B cell (primary cell): Measurements from ENCODE around the gene PARD6A. TPM values are rescaled to one million over a fixed set of nuclear protein-coding genes. Genes with fewer than 3 reads are reported as not detected.

Source experiments
- ATAC-seq: fragments of 200-7000 bp; cut with Tn5 transposase; one replicate; pipeline ENCODE4 v1.10.0; 2021; ENCODE audit warnings: low read depth, mild to moderate bottlenecking, moderate number of reproducible peaks, moderate library complexity
- CTCF ChIA-PET: fragments of 350-600 bp; sonication (Branson Sonifier 250); formaldehyde crosslinking; loops from one replicate; lab custom pipeline; 2021; ENCODE audit warnings: antibody characterized with exemption, inconsistent platforms; lab: Charles Lee
- POLR2A ChIA-PET: fragments of 350-600 bp; sonication (Branson Sonifier 250); formaldehyde crosslinking; loops from one replicate; lab custom pipeline; 2021; ENCODE audit warnings: antibody characterized with exemption; lab: Charles Lee
- DNase-seq: peaks from one replicate; pipeline ENCODE4 v3.0.0; 2013
- H2AFZ ChIP-seq: 2 replicates; pipeline ENCODE4 v1.6.1; 2012; ENCODE audit warnings: mild to moderate bottlenecking, low read depth, low read length; ENCODE audit not compliant: insufficient read depth, poor library complexity, severe bottlenecking
- H3K27ac ChIP-seq, 2 donors: 1 replicate in 1 of 2; 2 replicates in 1 of 2; pipeline ENCODE4 v1.5.1; 2012 to 2013; ENCODE audit warnings: low read length in 2 of 2, mild to moderate bottlenecking in 2 of 2, moderate library complexity in 1 of 2
- H3K27me3 ChIP-seq, 4 experiments: fragments of 200-600 bp in 1 of 4; sonication (generic) in 1 of 4; replicated peaks in 1 of 4; 1 replicate in 2 of 4; 2 replicates in 2 of 4; pipeline versions ENCODE4 v1.6.1 to v1.7.0; 2013 to 2016; ENCODE audit warnings: low read length in 3 of 4, mild to moderate bottlenecking in 2 of 4, mixed read lengths in 1 of 4, moderate library complexity in 1 of 4; ENCODE audit not compliant: insufficient read depth in 4 of 4, control insufficient read depth in 3 of 4; ENCODE audit errors: control extremely low read depth in 1 of 4
- H3K36me3 ChIP-seq, 2 experiments: replicated peaks in 1 of 2; 1 replicate in 1 of 2; 2 replicates in 1 of 2; pipeline versions ENCODE4 v1.6.1 to v1.7.1; 2013; ENCODE audit warnings: low read length in 1 of 2; ENCODE audit not compliant: insufficient read depth in 2 of 2, control insufficient read depth in 1 of 2; ENCODE audit errors: control extremely low read depth in 1 of 2, extremely low read depth in 1 of 2
- H3K4me1 ChIP-seq, 2 donors: fragments of 200-600 bp in 1 of 2; sonication (generic) in 1 of 2; 1 replicate in 1 of 2; 2 replicates in 1 of 2; pipeline versions ENCODE4 v1.5.1 to v1.6.1; 2013 to 2017; ENCODE audit warnings: low read length in 2 of 2; ENCODE audit not compliant: control insufficient read depth in 2 of 2, insufficient read depth in 2 of 2
- H3K4me2 ChIP-seq: replicated peaks from 2 replicates; pipeline ENCODE3; 2012; ENCODE audit warnings: mild to moderate bottlenecking, low read depth, low read length; ENCODE audit not compliant: poor library complexity, severe bottlenecking
- H3K4me3 ChIP-seq, 5 experiments: fragments of 200-600 bp in 1 of 5; sonication (generic) in 1 of 5; 1 replicate in 3 of 5; 2 replicates in 2 of 5; pipeline versions ENCODE4 v1.5.1 to v1.7.0; 2011 to 2016; ENCODE audit warnings: low read length in 4 of 5, mild to moderate bottlenecking in 4 of 5, low read depth in 2 of 5, control low read depth in 1 of 5, moderate library complexity in 1 of 5; ENCODE audit not compliant: insufficient read depth in 1 of 5; ENCODE audit errors: control extremely low read depth in 1 of 5, extremely low read depth in 1 of 5
- H3K79me2 ChIP-seq: fragments of 200-600 bp; sonication (generic); one replicate; pipeline ENCODE4 v1.6.0; 2016; ENCODE audit warnings: low read length; ENCODE audit not compliant: control insufficient read depth, insufficient read depth
- H3K9ac ChIP-seq: fragments of 200-600 bp; sonication (generic); 2 replicates; pipeline ENCODE4 v1.6.1; 2017; ENCODE audit warnings: mild to moderate bottlenecking, low read length, moderate library complexity
- H3K9me3 ChIP-seq, 3 donors: one replicate each; pipeline versions ENCODE4 v1.6.1 to v1.7.1; 2013; ENCODE audit warnings: low read length in 2 of 3; ENCODE audit not compliant: control insufficient read depth in 2 of 3, insufficient read depth in 1 of 3; ENCODE audit errors: control extremely low read depth in 1 of 3
- H4K20me1 ChIP-seq: 2 replicates; pipeline ENCODE4 v1.6.0; 2012; ENCODE audit warnings: mild to moderate bottlenecking, low read length; ENCODE audit not compliant: insufficient read depth, control insufficient read depth, poor library complexity, severe bottlenecking
- H3K27ac Mint-ChIP-seq: one replicate; pipeline ENCODE4 v1.8.0; 2021; ENCODE audit warnings: mixed read lengths
- H3K27me3 Mint-ChIP-seq: one replicate; pipeline ENCODE4 v1.8.0; 2021; ENCODE audit warnings: mixed read lengths
- H3K4me1 Mint-ChIP-seq: one replicate; pipeline ENCODE4 v1.8.0; 2021; ENCODE audit warnings: mixed read lengths
- H3K4me3 Mint-ChIP-seq: one replicate; pipeline ENCODE4 v1.8.0; 2021; ENCODE audit warnings: mixed read lengths
- H3K9me3 Mint-ChIP-seq: one replicate; pipeline ENCODE4 v1.8.0; 2022; ENCODE audit warnings: mixed read lengths; ENCODE audit not compliant: insufficient read depth
- EZH2 ChIP-seq: IDR thresholded peaks from 2 replicates; pipeline ENCODE4 v1.6.1; 2012; ENCODE audit warnings: borderline replicate concordance, low read depth, mild to moderate bottlenecking, moderate library complexity, low read length; ENCODE audit not compliant: insufficient read depth, poor library complexity, severe bottlenecking
- WGBS: methylation state at CpG from one replicate; pipeline ENCODE4 v1.1.5; 2013; ENCODE audit warnings: missing lambda C conversion rate; ENCODE audit not compliant: insufficient coverage; 5-methylcytosine and 5-hydroxymethylcytosine counted together
- intact Hi-C: fragments of 100-400 bp; cut with micrococcal nuclease; formaldehyde crosslinking; loops from one replicate; pipeline ENCODE4 v1.10.0; 2022
- polyA plus RNA-seq: library from polyadenylated mRNA; depleted of rRNA; stranded (reverse); fragments of >200 nt; gene quantifications from 2 replicates; pipeline ENCODE4 v1.2.3, GENCODE V29; 2012
- total RNA-seq, 2 donors: library from RNA; stranded (reverse); fragments of 120-200 nt in 1 of 2; gene quantifications; 1 replicate in 1 of 2; 2 replicates in 1 of 2; pipeline versions ENCODE4 v1.2.3 to v1.2.4, GENCODE V29; 2013 to 2022
- TF ChIP-seq, protein P1 (sequence below): fragments of 200-600 bp; IDR thresholded peaks from one replicate; pipeline ENCODE4 v1.8.0; 2022; ENCODE audit warnings: antibody characterized with exemption, mild to moderate bottlenecking

Gene PARD6A
- total and polyA plus RNA-seq, 2 donors (not counting 1 experiment from before 2014, with no cell fraction given) = 14.8 to 15.9 TPM

DNA sequence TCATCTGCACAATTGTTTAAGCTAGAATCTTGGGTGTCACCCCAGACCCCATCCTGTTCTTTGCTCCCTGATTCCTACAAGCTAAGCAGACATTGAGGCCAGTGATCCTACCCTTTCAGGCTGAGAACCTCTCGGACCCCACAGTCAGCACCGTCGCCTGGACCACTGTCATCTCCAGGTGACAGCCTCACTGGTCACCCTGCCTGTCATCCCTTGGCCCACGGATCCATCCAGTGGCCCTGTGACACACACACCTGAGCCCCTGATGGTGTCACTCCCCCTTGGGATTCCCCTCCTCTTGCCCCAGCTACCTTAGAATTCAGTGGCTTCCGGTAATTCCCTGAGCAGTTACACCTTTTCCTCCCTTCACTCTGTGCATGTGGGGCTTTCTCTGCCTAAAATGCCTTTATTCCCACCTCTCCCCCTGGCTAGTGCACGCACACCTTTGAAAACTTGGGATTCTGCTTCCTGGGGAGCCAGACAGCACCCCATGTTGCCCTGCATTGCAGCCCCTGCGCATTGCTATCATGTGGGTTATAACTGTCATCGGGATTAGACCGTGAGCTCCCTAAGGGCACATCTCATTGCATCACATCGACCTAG is 8.8 kb downstream of the PARD6A start:
- H3K4me3 Mint-ChIP-seq = no peak overlapping the region
- POLR2A ChIA-PET = interaction anchor here (1.5 kb wide), 1 partner anchor 22 kb away, joined by 3 read pairs; no protein-coding TSS in a partner anchor
- peaks cover 51% of the 10 kb centered on the region for H3K4me1 Mint-ChIP-seq

More for the DNA sequence above, 8.8 kb downstream of the PARD6A start:
- no peaks in the 10 kb centered on the region for H3K9me3 ChIP-seq
- 99% methylated on average over 7 of the region's 10 CpGs for WGBS
- intact Hi-C loops = loop anchor here (10.0 kb wide), 2 partner anchors 425 to 1465 kb away; partner anchors contain the start of genes CHTF8, FHOD1, SLC9A5 and UTP4
- H3K9ac ChIP-seq = no peak overlapping the region
- H3K27ac Mint-ChIP-seq = peak overlapping the region; percentile 84
- no peaks in the 10 kb centered on the region for H3K27me3 Mint-ChIP-seq
- peaks cover 9% of the 10 kb centered on the region for H3K79me2 ChIP-seq
- ATAC-seq (no peak), DNase-seq (peak; percentile 24)
- no peaks in the 10 kb centered on the region for H3K9me3 Mint-ChIP-seq
- H3K27me3 ChIP-seq = no peaks in the 10 kb centered on the region
- H3K4me1 ChIP-seq = peaks cover 38 to 54% of the 10 kb centered on the region in 2 donors
- TF ChIP-seq, protein P1, sequence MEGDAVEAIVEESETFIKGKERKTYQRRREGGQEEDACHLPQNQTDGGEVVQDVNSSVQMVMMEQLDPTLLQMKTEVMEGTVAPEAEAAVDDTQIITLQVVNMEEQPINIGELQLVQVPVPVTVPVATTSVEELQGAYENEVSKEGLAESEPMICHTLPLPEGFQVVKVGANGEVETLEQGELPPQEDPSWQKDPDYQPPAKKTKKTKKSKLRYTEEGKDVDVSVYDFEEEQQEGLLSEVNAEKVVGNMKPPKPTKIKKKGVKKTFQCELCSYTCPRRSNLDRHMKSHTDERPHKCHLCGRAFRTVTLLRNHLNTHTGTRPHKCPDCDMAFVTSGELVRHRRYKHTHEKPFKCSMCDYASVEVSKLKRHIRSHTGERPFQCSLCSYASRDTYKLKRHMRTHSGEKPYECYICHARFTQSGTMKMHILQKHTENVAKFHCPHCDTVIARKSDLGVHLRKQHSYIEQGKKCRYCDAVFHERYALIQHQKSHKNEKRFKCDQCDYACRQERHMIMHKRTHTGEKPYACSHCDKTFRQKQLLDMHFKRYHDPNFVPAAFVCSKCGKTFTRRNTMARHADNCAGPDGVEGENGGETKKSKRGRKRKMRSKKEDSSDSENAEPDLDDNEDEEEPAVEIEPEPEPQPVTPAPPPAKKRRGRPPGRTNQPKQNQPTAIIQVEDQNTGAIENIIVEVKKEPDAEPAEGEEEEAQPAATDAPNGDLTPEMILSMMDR = no peak
- no peak for TF ChIP-seq EZH2
- H4K20me1 ChIP-seq = no peaks in the 10 kb centered on the region
- no peak overlapping the region for H3K4me3 ChIP-seq
- CTCF ChIA-PET = interaction anchor here (0.9 to 11.7 kb wide), 15 partner anchors 7 to 415 kb away, joined by 3 to 136 read pairs (median 5); partner anchors contain the start of genes ACD, ATP6V0D1 and PARD6A
- H3K27ac ChIP-seq = peak overlapping the region in 1 of 2 donors; percentile 86
- no peaks in the 10 kb centered on the region for H3K36me3 ChIP-seq
- H3K4me2 ChIP-seq = no peak overlapping the region
- H2AFZ ChIP-seq = no peak overlapping the region
